ENCODE data around the gene AADAT. TPM values are rescaled to one million over a fixed set of nuclear protein-coding genes. Genes with fewer than 3 reads are reported as not detected.

The AADAT gene
- total and polyA plus RNA-seq, 2 of the 4 experiments (the other 2 are of a cell fraction) = 4.7 to 6.9 TPM

- Histone ChIP-seq H4K8ac (ENCODE audit: low read depth in 2 of 2, low read length in 2 of 2) (no peak overlapping the region), H4K91ac (ENCODE audit: insufficient read depth, low read depth, low read length) (no peak overlapping the region), H4K5ac (ENCODE audit: low read depth, low read length) (no peak overlapping the region), H2BK20ac (ENCODE audit: low read depth, low read length) (no peak overlapping the region), H3K56ac (ENCODE audit: extremely low read depth, insufficient read depth, low read length) (no peak overlapping the region), H3K23ac (ENCODE audit: low read depth, low read length) (no peak overlapping the region), H3K18ac (ENCODE audit: low read depth, low read length) (no peak overlapping the region), H2BK120ac (ENCODE audit: low read depth, low read length) (no peak overlapping the region), H2AK9ac (replicated peaks; ENCODE audit: low read depth, low read length, poor library complexity) (no peak overlapping the region), H3K4me1 (ENCODE audit: control insufficient read depth, insufficient read depth, low read length) (no peaks in the 10 kb centered on the region), H2AK5ac (ENCODE audit: low read depth, low read length) (no peak overlapping the region), H3K9ac (ENCODE audit: low read depth, low read length) (no peak overlapping the region), H3K9me3 (ENCODE audit: control insufficient read depth, insufficient read depth, low read length) (no peaks in the 10 kb centered on the region), H3K79me1 (ENCODE audit: low read depth in 1 of 2, low read length in 2 of 2) (no peaks in the 10 kb centered on the region), H3K4ac (ENCODE audit: low read depth, low read length) (no peak overlapping the region), H2BK15ac (ENCODE audit: low read depth, low read length) (no peak overlapping the region), H3K27me3 (ENCODE audit: control insufficient read depth, insufficient read depth, low read length) (no peaks in the 10 kb centered on the region; the same call in 1 of the 2 replicates), H2BK5ac (ENCODE audit: low read depth, low read length, poor library complexity, severe bottlenecking) (no peak overlapping the region), H3K36me3 (ENCODE audit: control insufficient read depth, insufficient read depth, low read length) (no peaks in the 10 kb centered on the region), H3K27ac (ENCODE audit: insufficient read depth, low read length) (no peak overlapping the region), H3K14ac (replicated peaks; ENCODE audit: low read depth, low read length) (no peak overlapping the region), H4K20me1 (ENCODE audit: insufficient read depth, low read length) (no peaks in the 10 kb centered on the region), H2AFZ (replicated peaks; ENCODE audit: low read length, poor library complexity) (no peak overlapping the region), H3K4me2 (ENCODE audit: low read depth, low read length) (no peak overlapping the region), H3K9me1 (ENCODE audit: insufficient read depth, low read length) (no peaks in the 10 kb centered on the region), H3K4me3 (ENCODE audit: insufficient read depth, low read depth, low read length) (no peak overlapping the region)
- ATAC-seq (ENCODE audit: low read depth) (no peak), DNase-seq (no peak)
- BruUV-seq (replicated peaks) = no TSS peak
- intact Hi-C loops (cut with micrococcal nuclease) (no loop called here), in situ Hi-C loops (cut with MboI; ENCODE audit: low sequenced_read_pairs) (no loop called here), dilution Hi-C loops (cut with HindIII; ENCODE audit: low sequenced_read_pairs, unreplicated experiment) (no loop called here)
- TF ChIP-seq SMC3 (IDR thresholded peaks at IDR 0.05; ENCODE audit: low read depth, low read length) (no peak), RCOR1 (IDR thresholded peaks at IDR 0.05; ENCODE audit: insufficient replicate concordance, low read length) (no peak), POLR2A (IDR thresholded peaks at IDR 0.05; ENCODE audit: low read depth, low read length) (no peak), CHD1 (IDR thresholded peaks at IDR 0.05; ENCODE audit: low read depth, low read length) (no peak), NFE2L2 (IDR thresholded peaks at IDR 0.05; ENCODE audit: low read depth, low read length) (no peak), CEBPB (IDR thresholded peaks at IDR 0.05; ENCODE audit: low read depth, low read length) (no peak), FOS (IDR thresholded peaks at IDR 0.05; ENCODE audit: low read depth, low read length) (no peak), MAFK (IDR thresholded peaks at IDR 0.05; ENCODE audit: low read depth, low read length) (no peak), MXI1 (IDR thresholded peaks at IDR 0.05; ENCODE audit: borderline replicate concordance, low read depth, low read length) (no peak), RAD21 (IDR thresholded peaks at IDR 0.05; ENCODE audit: low read length) (no peak), MAZ (IDR thresholded peaks at IDR 0.05; ENCODE audit: borderline replicate concordance, low read depth, low read length) (no peak), RFX5 (IDR thresholded peaks at IDR 0.05; ENCODE audit: low read depth, low read length) (no peak), BHLHE40 (IDR thresholded peaks at IDR 0.05; ENCODE audit: low read depth, low read length) (no peak)
- TF ChIP-seq, protein P1, sequence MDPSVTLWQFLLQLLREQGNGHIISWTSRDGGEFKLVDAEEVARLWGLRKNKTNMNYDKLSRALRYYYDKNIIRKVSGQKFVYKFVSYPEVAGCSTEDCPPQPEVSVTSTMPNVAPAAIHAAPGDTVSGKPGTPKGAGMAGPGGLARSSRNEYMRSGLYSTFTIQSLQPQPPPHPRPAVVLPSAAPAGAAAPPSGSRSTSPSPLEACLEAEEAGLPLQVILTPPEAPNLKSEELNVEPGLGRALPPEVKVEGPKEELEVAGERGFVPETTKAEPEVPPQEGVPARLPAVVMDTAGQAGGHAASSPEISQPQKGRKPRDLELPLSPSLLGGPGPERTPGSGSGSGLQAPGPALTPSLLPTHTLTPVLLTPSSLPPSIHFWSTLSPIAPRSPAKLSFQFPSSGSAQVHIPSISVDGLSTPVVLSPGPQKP (IDR thresholded peaks at IDR 0.05; ENCODE audit: borderline replicate concordance, low read depth, low read length) = no peak
- TF ChIP-seq, protein P2, sequence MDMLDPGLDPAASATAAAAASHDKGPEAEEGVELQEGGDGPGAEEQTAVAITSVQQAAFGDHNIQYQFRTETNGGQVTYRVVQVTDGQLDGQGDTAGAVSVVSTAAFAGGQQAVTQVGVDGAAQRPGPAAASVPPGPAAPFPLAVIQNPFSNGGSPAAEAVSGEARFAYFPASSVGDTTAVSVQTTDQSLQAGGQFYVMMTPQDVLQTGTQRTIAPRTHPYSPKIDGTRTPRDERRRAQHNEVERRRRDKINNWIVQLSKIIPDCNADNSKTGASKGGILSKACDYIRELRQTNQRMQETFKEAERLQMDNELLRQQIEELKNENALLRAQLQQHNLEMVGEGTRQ (IDR thresholded peaks at IDR 0.05; ENCODE audit: low read depth, low read length) = no peak
- TF ChIP-seq, protein P3, sequence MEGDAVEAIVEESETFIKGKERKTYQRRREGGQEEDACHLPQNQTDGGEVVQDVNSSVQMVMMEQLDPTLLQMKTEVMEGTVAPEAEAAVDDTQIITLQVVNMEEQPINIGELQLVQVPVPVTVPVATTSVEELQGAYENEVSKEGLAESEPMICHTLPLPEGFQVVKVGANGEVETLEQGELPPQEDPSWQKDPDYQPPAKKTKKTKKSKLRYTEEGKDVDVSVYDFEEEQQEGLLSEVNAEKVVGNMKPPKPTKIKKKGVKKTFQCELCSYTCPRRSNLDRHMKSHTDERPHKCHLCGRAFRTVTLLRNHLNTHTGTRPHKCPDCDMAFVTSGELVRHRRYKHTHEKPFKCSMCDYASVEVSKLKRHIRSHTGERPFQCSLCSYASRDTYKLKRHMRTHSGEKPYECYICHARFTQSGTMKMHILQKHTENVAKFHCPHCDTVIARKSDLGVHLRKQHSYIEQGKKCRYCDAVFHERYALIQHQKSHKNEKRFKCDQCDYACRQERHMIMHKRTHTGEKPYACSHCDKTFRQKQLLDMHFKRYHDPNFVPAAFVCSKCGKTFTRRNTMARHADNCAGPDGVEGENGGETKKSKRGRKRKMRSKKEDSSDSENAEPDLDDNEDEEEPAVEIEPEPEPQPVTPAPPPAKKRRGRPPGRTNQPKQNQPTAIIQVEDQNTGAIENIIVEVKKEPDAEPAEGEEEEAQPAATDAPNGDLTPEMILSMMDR (conservative IDR thresholded peaks at IDR 0.05; ENCODE audit: low read depth, low read length) = no peak
- POLR2A ChIA-PET (ENCODE audit: unreplicated experiment) = no interaction called here
- CTCF ChIA-PET = no interaction called here
- no CpG with 5 or more reads among the region's 4 CpGs for WGBS, 2 experiments (ENCODE audit: extremely low coverage in 2 of 2, insufficient read length in 1 of 2)
Observed at GRCh38 chr4:170097681-170098080, 7.9 kb upstream of the AADAT start.

Data from IMR-90 (cell line).